GM23338 (cell line): ENCODE measurements around the gene ABI3. TPM values are rescaled to one million over a fixed set of nuclear protein-coding genes. Genes with fewer than 3 reads are reported as not detected.

Experiments
- CREB1 ChIP-seq: fragments of 250-450 bp; sonication (Bioruptor Pico); IDR thresholded peaks from 2 replicates; pipeline ENCODE4 v1.5.0; 2020; ENCODE audit warnings: low read depth, mild to moderate bottlenecking, moderate library complexity
- CTCF ChIP-seq, 2 experiments: fragments of 200-600 bp in 1 of 2; sonication (generic) in 1 of 2; conservative IDR thresholded peaks; 2 replicates each; pipeline versions ENCODE4 v1.5.1 to v1.6.1; 2016 to 2017; ENCODE audit warnings: antibody characterized with exemption in 2 of 2, low read depth in 2 of 2, mild to moderate bottlenecking in 2 of 2, moderate library complexity in 1 of 2
- REST ChIP-seq: IDR thresholded peaks from one replicate; pipeline ENCODE4 v1.6.1; 2018; ENCODE audit warnings: antibody characterized with exemption; ENCODE audit not compliant: unreplicated experiment
- ZNF114 ChIP-seq: fragments of 250-450 bp; sonication (Bioruptor Pico); IDR thresholded peaks from 2 replicates; pipeline ENCODE4 v1.5.0; 2020; ENCODE audit warnings: mild to moderate bottlenecking, moderate library complexity
- ZNF462 ChIP-seq: fragments of 250-450 bp; sonication (Bioruptor Pico); IDR thresholded peaks from 2 replicates; pipeline ENCODE4 v1.5.0; 2020; ENCODE audit warnings: mild to moderate bottlenecking, moderate library complexity
- polyA plus RNA-seq: library from polyadenylated mRNA; unstranded; fragments of >200 nt; fragmentation: Nextera tagmentation; extraction: Ambion mirVana; gene quantifications from 2 replicates; pipeline ENCODE4 v1.2.1, GENCODE V29; 2016
- total RNA-seq: library from RNA; depleted of rRNA; stranded (reverse); fragments of >200 nt; shearing (Covaris generic); gene quantifications from 2 replicates; pipeline ENCODE4 v1.2.3, GENCODE V29; 2014

Gene ABI3
- total and polyA plus RNA-seq, 2 experiments from 2014 or later = 1.8 to 3.0 TPM

- TF ChIP-seq REST = no peak
- TF ChIP-seq CREB1 = no peak
- TF ChIP-seq CTCF (conservative IDR thresholded peaks at IDR 0.05; ENCODE audit: low read depth in 2 of 2) = no peak
- TF ChIP-seq ZNF462 (CRISPR knock-in tag) = no peak
- no peak for TF ChIP-seq ZNF114 (CRISPR knock-in tag)
These were observed 3.3 kb downstream of the ABI3 start (continued) for GRCh38 chr17:49213847-49214246.
